ENCODE data around the gene FAM50A. TPM values are rescaled to one million over a fixed set of nuclear protein-coding genes. Genes with fewer than 3 reads are reported as not detected.
A peak's percentile ranks its signal among the peaks of the same experiment; 100 is the strongest.
"Not testable (repeated sequence)": the region's sequence is repeated elsewhere in the genome, so short reads cannot be mapped to it uniquely, and the experiment has no call there.

FAM50A gene
- total RNA-seq, 4 donors from 2014 or later, result 18.9 to 37.0 (median 22.7) TPM

DNA sequence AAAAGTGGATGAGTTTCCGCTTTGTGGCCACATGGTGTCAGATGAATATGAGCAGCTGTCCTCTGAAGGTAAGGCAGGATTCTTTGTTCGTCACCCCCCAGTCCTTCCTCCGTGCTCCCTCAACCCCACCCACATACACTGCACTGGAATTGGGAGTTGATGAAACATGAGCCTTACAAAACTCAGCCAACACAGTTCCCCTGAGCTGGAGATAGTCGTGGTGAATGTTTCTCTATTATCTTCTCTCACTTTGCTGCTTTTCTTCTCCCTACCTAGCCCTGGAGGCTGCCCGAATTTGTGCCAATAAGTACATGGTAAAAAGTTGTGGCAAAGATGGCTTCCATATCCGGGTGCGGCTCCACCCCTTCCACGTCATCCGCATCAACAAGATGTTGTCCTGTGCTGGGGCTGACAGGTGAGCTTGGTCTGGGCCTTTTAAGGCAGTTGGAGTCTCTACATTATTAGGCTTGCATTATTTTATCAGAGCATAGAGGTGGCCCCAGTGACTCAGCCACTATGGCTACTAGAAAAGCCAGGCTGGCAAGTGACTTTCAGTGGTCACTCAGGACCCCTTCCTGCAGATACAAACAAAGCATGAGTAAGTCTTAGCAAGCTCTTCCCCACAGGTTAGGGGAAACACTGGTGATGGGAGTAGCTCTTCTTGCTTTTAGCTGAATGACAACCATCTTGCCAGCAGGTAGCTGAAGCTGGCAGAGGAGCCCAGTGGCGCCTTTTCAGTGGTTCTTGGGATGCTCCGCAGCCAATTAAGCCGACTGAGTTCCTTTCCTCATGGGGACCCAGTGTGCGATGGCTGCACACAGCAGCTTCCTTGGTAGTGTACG is 44.2 kb upstream of the FAM50A start:
- TF ChIP-seq, protein P1, sequence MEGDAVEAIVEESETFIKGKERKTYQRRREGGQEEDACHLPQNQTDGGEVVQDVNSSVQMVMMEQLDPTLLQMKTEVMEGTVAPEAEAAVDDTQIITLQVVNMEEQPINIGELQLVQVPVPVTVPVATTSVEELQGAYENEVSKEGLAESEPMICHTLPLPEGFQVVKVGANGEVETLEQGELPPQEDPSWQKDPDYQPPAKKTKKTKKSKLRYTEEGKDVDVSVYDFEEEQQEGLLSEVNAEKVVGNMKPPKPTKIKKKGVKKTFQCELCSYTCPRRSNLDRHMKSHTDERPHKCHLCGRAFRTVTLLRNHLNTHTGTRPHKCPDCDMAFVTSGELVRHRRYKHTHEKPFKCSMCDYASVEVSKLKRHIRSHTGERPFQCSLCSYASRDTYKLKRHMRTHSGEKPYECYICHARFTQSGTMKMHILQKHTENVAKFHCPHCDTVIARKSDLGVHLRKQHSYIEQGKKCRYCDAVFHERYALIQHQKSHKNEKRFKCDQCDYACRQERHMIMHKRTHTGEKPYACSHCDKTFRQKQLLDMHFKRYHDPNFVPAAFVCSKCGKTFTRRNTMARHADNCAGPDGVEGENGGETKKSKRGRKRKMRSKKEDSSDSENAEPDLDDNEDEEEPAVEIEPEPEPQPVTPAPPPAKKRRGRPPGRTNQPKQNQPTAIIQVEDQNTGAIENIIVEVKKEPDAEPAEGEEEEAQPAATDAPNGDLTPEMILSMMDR (IDR thresholded peaks at IDR 0.05), result no peak
- no peak for TF ChIP-seq POLR2A (IDR thresholded peaks at IDR 0.05)
- WGBS, 2 donors, result 9 to 60% methylated on average over 9 to 14 of the region's 14 CpGs
- H3K4me3 ChIP-seq (ENCODE audit: low read depth, poor library complexity, severe bottlenecking), result peak overlapping the region; percentile 53
- intact Hi-C loops (cut with DNase I; ENCODE audit: low total_unique reads), result no loop called here
- DNase-seq (ENCODE audit: low spot score in 2 of 2), result no peak

DNA sequence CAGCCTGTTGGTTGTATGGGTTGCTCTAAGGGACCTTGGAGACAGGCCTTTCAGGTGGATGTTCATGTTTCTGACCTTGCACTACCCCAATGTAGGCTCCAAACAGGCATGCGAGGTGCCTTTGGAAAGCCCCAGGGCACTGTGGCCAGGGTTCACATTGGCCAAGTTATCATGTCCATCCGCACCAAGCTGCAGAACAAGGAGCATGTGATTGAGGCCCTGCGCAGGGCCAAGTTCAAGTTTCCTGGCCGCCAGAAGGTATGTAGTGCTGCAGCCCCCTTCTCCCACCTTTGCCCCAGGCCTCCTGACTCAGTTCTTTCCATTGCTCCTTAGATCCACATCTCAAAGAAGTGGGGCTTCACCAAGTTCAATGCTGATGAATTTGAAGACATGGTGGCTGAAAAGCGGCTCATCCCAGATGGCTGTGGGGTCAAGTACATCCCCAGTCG is 43.5 kb upstream of the FAM50A start:
- DNase-seq (ENCODE audit: low spot score in 2 of 2); intact Hi-C loops (cut with DNase I; ENCODE audit: low total_unique reads); H3K4me3 ChIP-seq (ENCODE audit: low read depth, poor library complexity, severe bottlenecking): not testable (repeated sequence)
- 71 to 73% methylated on average over 5 to 6 of the region's 6 CpGs for WGBS, 2 donors

DNA sequence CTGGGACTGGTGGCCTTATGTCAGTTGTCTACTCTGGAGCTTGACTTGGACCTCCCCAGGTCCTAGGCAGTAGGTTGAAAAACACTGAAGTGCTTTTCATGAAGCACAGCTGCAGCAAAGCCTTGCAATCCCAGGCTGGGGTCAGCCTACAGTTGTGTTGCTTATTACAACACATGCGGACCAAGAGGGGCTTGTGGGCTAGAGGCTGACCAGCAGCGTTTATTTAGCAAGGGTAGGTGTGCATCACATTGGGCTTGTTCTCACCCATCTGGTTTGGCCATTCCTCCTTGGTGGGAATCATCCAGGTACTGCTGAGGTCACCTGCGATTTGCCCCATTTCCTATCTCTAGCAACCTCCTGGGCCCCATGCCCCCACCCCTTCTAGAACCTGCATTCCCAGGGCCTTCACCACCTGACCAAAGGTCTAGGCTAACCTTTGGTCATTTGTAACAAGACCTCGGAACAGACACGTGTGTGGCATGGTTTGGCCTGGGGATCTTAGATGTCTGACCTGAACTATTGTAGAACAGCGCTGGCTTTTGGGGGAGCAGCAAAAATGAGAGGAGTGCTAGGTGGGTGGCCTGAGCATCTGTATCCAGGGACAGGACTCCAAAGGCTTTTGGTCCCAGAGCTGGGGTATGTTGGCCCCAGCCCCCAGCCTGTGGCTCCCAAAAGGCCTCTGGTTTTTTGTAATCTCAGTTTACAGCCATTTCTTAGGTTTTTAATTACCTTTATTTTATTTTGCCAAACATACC is 42.7 kb upstream of the FAM50A start:
- DNase-seq (ENCODE audit: low spot score in 2 of 2), result no peak
- no peak overlapping the region for H3K4me3 ChIP-seq (ENCODE audit: low read depth, poor library complexity, severe bottlenecking)
- TF ChIP-seq POLR2A (IDR thresholded peaks at IDR 0.05), result no peak
- TF ChIP-seq, protein P1 (IDR thresholded peaks at IDR 0.05), result no peak
- intact Hi-C loops (cut with DNase I; ENCODE audit: low total_unique reads), result no loop called here
- WGBS, 2 donors, result 52 to 56% methylated on average over 6 of the region's 6 CpGs

DNA sequence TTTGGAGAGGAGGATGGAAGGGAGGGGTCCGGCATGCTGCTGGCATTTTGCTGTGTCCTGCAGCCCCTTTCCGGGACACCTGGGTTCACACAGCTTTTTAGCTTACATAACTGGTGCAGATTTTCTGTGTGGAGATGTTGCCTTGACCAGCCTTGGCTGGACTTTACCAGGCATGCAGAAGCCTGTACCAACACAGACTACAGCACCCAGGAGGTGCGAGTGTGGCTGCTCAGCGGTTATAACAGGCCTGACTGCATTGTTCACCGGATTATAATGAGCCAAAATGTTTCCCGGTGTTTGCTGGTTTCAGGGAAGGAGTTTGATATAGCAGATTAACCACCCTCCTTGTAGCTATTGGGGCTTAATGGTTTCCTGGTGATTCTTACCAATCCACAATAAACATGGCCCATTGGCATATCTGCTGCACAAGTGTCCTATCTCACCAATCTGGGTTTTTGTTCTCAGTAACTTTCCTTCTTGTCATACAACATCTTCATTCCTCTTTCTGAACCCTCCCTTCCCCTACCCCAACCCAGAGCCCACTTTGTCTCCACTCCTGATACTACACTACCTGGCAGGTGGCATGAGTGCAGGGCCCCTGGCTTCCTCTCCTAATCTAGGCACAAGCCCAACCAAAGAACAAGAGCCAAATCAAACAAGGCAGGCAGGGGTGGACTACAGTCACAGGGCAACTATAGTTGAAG is 41.9 kb upstream of the FAM50A start:
- no peak for DNase-seq (ENCODE audit: low spot score in 2 of 2)
- intact Hi-C loops (cut with DNase I; ENCODE audit: low total_unique reads), result no loop called here
- no peak overlapping the region for H3K4me3 ChIP-seq (ENCODE audit: low read depth, poor library complexity, severe bottlenecking)
- WGBS, 2 donors, result 11 to 56% methylated on average over 6 of the region's 6 CpGs
- TF ChIP-seq, protein P1 (IDR thresholded peaks at IDR 0.05), result no peak
- no peak for TF ChIP-seq POLR2A (IDR thresholded peaks at IDR 0.05)

DNA sequence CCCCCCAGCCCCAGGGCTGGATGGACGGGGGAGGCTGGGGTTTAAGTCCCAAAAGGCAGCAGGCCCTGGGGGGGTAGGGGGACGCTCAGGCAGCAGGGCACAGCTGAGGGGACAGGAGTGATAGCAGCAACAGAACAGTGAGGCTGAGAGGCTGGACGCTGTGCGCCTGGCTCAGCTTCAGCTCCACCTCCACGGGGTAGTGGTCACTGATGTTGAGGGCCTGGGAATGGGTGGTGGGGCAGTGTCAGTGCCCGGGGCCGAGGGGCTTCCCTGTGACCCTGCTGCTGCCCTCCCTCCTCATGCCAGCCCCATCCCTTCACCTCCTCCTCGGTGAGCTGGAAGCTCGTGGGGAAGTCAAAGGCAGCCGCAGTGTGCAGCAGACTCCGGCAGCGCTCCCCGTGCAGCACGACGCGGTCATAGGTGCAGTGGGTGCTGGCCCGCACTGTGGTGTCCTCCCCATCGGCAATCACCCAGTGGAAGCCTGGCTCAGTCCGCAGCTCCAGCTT is 41.3 kb upstream of the FAM50A start:
- intact Hi-C loops (cut with DNase I; ENCODE audit: low total_unique reads), result no loop called here
- 87 to 88% methylated on average over 3 to 15 of the region's 19 CpGs for WGBS, 2 donors
- DNase-seq (ENCODE audit: low spot score in 2 of 2), result no peak
- TF ChIP-seq, protein P1 (IDR thresholded peaks at IDR 0.05), result no peak
- no peak for TF ChIP-seq POLR2A (IDR thresholded peaks at IDR 0.05)
- H3K4me3 ChIP-seq (ENCODE audit: low read depth, poor library complexity, severe bottlenecking), result no peak overlapping the region

Data from lower leg skin (tissue), 4 donors.